K562 (cell line): Measurements from ENCODE around the gene MYL1. TPM values are rescaled to one million over a fixed set of nuclear protein-coding genes. Genes with fewer than 3 reads are reported as not detected.

ENCODE experiments used
- BRCA1 ChIP-seq, 2 experiments: fragments of 450-650 bp in 1 of 2; sonication (generic) in 1 of 2; formaldehyde crosslinking in 1 of 2; IDR thresholded peaks; 2 replicates each; pipeline versions ENCODE4 v1.5.0 to v1.6.1; 2017 to 2020; ENCODE audit warnings: mild to moderate bottlenecking in 1 of 2, missing genetic modification reagents in 1 of 2
- E2F4 ChIP-seq: sonication (generic); formaldehyde crosslinking; IDR thresholded peaks from 2 replicates; pipeline ENCODE4 v1.8.0; 2022; ENCODE audit warnings: mild to moderate bottlenecking, low read depth, missing genetic modification reagents
- ILF3 ChIP-seq: fragments of 450-650 bp; IDR thresholded peaks from 2 replicates; pipeline ENCODE4 v1.6.1; 2018; ENCODE audit warnings: antibody characterized with exemption, mild to moderate bottlenecking, moderate library complexity, borderline replicate concordance
- KAT7 ChIP-seq: sonication (generic); formaldehyde crosslinking; IDR thresholded peaks from 2 replicates; pipeline ENCODE4 v1.8.0; 2022; ENCODE audit warnings: missing genetic modification reagents, mild to moderate bottlenecking, borderline replicate concordance
- RBFOX2 ChIP-seq: fragments of 200-400 bp; formaldehyde crosslinking; IDR thresholded peaks from 2 replicates; pipeline ENCODE4 v1.6.1; 2017; ENCODE audit warnings: low read depth, mild to moderate bottlenecking, low read length, moderate library complexity
- polyA plus RNA-seq, 8 experiments: library from polyadenylated mRNA; depleted of rRNA in 4 of 8; stranded (reverse) in 5 of 8; unstranded in 3 of 8; fragments of >200 nt; fragmentation: Nextera tagmentation in 2 of 8; fragmentation: Illumina TruSeq in 1 of 8; extraction: Ambion mirVana in 2 of 8; extraction: Trizol in 1 of 8; gene quantifications; 2 replicates each; pipeline versions ENCODE4 v1.2.1 to v1.2.3, GENCODE V29; 2011 to 2014; ENCODE audit warnings: inconsistent platforms in 1 of 8, missing spikeins in 1 of 8
- total RNA-seq, 7 experiments: library from RNA; depleted of rRNA in 6 of 7; stranded (reverse); fragments of >200 nt in 6 of 7; fragmentation: Illumina TruSeq in 2 of 7; extraction: Trizol in 2 of 7; gene quantifications; 2 replicates each; pipeline versions ENCODE4 v1.2.1 to v1.2.3, GENCODE V29; 2011 to 2021; ENCODE audit warnings: low replicate concordance in 1 of 7
- TF ChIP-seq, protein P1 (sequence below): fragments of 450-650 bp; IDR thresholded peaks from 2 replicates; pipeline ENCODE4 v1.6.1; 2016; ENCODE audit warnings: mild to moderate bottlenecking, moderate library complexity

MYL1 gene
- total and polyA plus RNA-seq, 9 of the 15 experiments (the other 6 are each of a cell fraction or from before 2014, with no cell fraction given): not detected

GRCh38 chr2:210356944-210357343 lies 42.0 kb upstream of the MYL1 start (continued):
- TF ChIP-seq, protein P1, sequence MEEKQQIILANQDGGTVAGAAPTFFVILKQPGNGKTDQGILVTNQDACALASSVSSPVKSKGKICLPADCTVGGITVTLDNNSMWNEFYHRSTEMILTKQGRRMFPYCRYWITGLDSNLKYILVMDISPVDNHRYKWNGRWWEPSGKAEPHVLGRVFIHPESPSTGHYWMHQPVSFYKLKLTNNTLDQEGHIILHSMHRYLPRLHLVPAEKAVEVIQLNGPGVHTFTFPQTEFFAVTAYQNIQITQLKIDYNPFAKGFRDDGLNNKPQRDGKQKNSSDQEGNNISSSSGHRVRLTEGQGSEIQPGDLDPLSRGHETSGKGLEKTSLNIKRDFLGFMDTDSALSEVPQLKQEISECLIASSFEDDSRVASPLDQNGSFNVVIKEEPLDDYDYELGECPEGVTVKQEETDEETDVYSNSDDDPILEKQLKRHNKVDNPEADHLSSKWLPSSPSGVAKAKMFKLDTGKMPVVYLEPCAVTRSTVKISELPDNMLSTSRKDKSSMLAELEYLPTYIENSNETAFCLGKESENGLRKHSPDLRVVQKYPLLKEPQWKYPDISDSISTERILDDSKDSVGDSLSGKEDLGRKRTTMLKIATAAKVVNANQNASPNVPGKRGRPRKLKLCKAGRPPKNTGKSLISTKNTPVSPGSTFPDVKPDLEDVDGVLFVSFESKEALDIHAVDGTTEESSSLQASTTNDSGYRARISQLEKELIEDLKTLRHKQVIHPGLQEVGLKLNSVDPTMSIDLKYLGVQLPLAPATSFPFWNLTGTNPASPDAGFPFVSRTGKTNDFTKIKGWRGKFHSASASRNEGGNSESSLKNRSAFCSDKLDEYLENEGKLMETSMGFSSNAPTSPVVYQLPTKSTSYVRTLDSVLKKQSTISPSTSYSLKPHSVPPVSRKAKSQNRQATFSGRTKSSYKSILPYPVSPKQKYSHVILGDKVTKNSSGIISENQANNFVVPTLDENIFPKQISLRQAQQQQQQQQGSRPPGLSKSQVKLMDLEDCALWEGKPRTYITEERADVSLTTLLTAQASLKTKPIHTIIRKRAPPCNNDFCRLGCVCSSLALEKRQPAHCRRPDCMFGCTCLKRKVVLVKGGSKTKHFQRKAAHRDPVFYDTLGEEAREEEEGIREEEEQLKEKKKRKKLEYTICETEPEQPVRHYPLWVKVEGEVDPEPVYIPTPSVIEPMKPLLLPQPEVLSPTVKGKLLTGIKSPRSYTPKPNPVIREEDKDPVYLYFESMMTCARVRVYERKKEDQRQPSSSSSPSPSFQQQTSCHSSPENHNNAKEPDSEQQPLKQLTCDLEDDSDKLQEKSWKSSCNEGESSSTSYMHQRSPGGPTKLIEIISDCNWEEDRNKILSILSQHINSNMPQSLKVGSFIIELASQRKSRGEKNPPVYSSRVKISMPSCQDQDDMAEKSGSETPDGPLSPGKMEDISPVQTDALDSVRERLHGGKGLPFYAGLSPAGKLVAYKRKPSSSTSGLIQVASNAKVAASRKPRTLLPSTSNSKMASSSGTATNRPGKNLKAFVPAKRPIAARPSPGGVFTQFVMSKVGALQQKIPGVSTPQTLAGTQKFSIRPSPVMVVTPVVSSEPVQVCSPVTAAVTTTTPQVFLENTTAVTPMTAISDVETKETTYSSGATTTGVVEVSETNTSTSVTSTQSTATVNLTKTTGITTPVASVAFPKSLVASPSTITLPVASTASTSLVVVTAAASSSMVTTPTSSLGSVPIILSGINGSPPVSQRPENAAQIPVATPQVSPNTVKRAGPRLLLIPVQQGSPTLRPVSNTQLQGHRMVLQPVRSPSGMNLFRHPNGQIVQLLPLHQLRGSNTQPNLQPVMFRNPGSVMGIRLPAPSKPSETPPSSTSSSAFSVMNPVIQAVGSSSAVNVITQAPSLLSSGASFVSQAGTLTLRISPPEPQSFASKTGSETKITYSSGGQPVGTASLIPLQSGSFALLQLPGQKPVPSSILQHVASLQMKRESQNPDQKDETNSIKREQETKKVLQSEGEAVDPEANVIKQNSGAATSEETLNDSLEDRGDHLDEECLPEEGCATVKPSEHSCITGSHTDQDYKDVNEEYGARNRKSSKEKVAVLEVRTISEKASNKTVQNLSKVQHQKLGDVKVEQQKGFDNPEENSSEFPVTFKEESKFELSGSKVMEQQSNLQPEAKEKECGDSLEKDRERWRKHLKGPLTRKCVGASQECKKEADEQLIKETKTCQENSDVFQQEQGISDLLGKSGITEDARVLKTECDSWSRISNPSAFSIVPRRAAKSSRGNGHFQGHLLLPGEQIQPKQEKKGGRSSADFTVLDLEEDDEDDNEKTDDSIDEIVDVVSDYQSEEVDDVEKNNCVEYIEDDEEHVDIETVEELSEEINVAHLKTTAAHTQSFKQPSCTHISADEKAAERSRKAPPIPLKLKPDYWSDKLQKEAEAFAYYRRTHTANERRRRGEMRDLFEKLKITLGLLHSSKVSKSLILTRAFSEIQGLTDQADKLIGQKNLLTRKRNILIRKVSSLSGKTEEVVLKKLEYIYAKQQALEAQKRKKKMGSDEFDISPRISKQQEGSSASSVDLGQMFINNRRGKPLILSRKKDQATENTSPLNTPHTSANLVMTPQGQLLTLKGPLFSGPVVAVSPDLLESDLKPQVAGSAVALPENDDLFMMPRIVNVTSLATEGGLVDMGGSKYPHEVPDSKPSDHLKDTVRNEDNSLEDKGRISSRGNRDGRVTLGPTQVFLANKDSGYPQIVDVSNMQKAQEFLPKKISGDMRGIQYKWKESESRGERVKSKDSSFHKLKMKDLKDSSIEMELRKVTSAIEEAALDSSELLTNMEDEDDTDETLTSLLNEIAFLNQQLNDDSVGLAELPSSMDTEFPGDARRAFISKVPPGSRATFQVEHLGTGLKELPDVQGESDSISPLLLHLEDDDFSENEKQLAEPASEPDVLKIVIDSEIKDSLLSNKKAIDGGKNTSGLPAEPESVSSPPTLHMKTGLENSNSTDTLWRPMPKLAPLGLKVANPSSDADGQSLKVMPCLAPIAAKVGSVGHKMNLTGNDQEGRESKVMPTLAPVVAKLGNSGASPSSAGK: no peak
- no peak for TF ChIP-seq E2F4 (CRISPR knock-in tag)
- no peak for TF ChIP-seq KAT7
- no peak for TF ChIP-seq ILF3
- no peak for TF ChIP-seq RBFOX2
- TF ChIP-seq BRCA1 (IDR thresholded peaks at IDR 0.05): no peak
- TF ChIP-seq BRCA1 (CRISPR knock-in tag; IDR thresholded peaks at IDR 0.05): no peak
